Uterus (tissue), 2 donors: ENCODE measurements around the gene BRSK2.

Experiments used
- CTCF ChIP-seq, 4 experiments: fragments of 200-600 bp in 2 of 4; fragments of 450-650 bp in 2 of 4; sonication (generic) in 2 of 4; IDR thresholded peaks; one replicate each; pipeline ENCODE4 v1.5.1; 2016 to 2019; ENCODE audit warnings: antibody characterized with exemption in 4 of 4, mild to moderate bottlenecking in 2 of 4, moderate library complexity in 1 of 4
- POLR2A ChIP-seq, 2 donors: fragments of 450-650 bp; IDR thresholded peaks; one replicate each; pipeline ENCODE4 v1.6.1; 2016; ENCODE audit warnings: antibody characterized with exemption in 2 of 2, mild to moderate bottlenecking in 1 of 2, moderate library complexity in 1 of 2

- TF ChIP-seq CTCF (IDR thresholded peaks at IDR 0.05) (no peak), POLR2A (IDR thresholded peaks at IDR 0.05) (no peak)
These were observed 2.8 kb downstream of the BRSK2 start for GRCh38 chr11:1392561-1392960.
